Iris pigment epithelial cell (primary cell): ENCODE data around the gene DHPS.
"Not testable (repeated sequence)": the region's sequence is repeated elsewhere in the genome, so short reads cannot be mapped to it uniquely, and the experiment has no call there.

Experiments used
- DNase-seq: peaks from one replicate; pipeline ENCODE4 v3.0.0-alpha.2; 2011; ENCODE audit warnings: low read depth

The DHPS gene

DNA sequence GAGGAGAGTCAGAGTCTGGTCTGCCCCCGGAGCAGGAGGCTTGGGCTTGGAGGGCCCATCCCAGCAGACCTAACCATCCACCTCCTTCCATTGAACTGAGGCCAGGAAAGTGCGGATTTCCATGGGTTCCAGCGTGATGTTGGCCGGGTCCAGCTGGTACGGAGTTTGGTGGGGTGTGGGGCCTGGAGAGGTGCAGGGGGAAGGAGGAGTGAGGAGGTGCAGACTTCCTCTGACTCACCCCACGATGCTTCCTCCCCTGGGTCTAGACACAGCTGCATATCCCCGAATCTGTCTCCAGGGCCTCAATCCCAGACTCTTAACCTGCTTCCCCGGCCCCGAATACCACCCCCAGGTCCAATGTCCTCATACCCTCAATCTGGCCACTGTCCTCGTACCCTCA is 35.1 kb downstream of the DHPS start:
- no peak for DNase-seq

DNA sequence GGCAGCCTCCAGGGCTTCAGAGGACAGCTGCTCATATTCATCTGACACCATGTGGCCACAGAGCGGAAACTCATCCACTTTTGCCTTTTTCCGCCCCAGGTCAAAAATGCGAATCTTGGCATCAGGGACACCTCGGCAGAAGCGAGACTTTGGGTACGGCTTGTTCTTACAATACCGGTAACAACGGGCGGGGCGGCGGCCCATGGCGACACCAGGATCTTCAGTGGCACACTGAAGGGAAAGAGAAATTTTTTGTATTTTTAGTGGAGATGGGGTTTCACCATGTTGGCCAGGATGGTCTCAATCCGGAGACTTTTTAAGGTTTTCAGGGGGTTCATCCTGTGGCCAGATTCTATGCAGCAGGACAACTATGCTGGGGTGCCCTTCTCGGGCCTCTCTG is 38.0 kb downstream of the DHPS start:
- not testable (repeated sequence) for DNase-seq

DNA sequence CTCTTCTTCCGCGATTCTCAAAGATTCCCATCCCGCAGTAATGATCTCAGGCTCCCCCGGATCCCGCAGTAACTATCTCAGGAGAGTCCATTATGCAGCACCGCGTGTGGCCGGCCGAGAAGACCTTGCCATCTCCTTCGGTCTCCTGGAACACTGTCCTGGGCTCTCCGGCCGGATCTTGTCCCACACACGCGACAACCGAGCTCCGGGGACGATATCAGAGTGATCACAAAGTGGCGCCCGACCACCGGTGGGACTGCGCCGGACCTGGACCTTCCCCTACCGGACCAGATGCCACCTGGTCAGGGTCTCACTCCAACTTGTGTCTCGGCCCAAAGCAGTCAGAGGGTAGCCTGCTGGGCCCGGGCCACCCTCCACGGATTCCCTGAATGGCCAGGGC is 39.2 kb downstream of the DHPS start:
- DNase-seq, result no peak

DNA sequence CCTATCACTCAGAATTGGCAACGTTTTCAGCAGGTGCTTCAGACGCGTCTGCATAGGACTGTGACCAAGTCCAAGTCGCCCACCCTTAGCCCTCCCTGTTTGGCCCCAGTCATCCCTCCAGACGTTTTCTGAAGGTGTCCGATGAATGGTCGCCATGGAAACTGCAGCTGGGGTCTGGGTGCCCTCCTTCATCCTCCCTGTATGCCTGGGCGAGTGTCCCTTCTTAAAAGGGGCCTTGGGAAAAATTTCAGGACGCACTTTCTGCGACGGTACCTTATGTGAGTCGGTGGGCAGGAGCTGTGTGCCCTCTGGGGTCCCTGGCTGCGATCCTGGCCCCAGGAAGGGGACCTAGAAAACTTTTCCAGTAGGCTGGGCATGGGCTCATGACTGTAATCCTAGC is 40.2 kb downstream of the DHPS start:
- DNase-seq, result no peak

DNA sequence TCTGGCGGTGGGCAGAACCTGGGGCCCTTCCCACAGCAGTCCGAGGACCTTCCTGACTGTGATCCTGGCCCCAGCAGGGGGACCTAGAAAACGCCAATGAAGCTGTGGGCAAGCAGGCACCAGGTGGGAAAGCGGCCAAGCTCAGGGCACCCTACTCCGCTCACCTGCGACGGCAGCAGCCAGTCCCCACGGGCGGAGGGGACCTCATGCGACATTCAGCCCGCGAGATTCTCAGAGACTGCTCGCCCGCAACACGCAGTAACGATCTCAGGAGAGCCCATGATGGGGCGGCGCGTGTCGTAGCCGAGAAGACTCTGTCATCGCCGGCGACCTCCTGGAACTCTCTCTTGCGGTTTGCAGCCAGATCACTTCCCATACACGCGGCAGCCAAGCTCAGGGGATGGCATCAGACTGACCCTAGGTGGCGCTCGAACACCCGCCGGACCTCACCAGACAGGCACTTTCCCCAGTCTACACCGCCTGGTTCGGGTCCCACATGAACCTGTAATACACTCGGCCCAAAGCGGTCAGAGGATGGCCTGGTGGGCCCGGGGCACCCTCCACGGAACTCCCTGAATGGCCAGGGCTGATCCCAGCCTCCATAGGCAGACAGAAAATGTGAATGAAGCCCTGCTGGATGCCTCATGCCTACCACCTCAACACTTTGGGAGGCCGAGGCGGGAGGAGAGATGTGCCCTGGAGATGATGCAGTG is 41.6 kb downstream of the DHPS start:
- peak; percentile 80 for DNase-seq

DNA sequence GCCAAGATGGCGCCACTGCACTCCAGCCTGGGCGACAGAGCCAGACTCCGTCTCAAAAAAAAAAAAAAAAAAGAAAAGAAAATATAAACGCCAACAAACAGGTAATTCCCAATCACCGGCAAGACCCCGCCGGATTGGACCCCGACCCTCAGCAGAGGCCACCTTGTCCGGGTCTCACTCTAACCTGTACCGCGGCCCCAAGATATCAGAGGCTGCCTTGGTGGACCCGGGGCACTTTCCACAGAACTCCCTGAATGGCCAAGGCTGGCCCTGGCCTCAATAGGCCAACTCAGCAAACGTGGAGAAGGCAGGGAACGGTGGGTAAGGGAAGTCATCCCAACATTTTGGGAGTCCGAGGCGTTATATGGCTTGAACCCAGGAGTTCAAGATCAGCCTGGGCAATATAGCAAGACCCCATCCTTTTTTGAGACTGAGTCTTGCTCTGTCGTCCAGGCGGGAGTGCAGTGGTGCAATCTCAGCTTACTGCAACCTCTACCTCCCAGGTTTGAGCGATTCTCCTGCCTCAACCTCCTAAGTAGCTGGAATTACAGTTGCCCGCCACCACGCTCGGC is 43.0 kb downstream of the DHPS start:
- no peak for DNase-seq

DNA sequence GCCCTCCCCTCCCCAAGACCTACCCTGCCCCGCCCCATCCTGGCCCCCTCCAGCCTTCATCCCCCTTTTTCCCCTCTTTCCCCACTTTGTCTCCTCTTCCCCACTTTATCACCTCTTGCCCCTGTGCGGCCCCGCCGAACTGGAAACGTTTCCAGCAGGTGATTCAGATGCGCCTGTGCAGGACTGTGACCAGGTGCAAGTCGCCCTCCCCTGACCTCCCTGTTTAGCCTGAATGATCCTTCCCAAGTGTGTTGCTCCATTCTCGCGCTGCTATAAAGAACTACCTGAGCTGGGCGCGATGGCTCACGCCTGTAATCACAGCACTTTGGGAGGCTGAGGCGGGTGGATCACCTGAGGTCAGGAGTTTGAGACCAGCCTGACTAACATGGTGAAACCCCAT is 45.0 kb downstream of the DHPS start:
- no peak for DNase-seq

DNA sequence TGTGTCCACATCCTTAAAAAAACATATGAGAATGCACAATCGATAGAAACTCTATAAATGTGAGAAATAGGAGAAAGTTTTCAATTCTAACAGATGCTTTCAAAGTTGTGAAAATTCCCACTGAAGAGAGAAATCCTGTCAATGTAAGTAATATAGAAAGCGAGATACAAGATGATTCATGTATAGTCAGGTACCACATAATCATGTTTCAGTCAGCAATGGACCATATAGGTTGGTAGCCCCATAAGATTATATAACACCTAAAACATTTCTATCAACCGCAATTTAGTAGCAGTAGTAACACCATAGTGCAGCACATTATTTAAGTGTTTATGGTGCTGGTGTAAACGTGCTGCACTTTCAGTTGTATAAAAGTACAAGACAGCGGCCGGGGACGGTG is 52.5 kb downstream of the DHPS start:
- no peak for DNase-seq

DNA sequence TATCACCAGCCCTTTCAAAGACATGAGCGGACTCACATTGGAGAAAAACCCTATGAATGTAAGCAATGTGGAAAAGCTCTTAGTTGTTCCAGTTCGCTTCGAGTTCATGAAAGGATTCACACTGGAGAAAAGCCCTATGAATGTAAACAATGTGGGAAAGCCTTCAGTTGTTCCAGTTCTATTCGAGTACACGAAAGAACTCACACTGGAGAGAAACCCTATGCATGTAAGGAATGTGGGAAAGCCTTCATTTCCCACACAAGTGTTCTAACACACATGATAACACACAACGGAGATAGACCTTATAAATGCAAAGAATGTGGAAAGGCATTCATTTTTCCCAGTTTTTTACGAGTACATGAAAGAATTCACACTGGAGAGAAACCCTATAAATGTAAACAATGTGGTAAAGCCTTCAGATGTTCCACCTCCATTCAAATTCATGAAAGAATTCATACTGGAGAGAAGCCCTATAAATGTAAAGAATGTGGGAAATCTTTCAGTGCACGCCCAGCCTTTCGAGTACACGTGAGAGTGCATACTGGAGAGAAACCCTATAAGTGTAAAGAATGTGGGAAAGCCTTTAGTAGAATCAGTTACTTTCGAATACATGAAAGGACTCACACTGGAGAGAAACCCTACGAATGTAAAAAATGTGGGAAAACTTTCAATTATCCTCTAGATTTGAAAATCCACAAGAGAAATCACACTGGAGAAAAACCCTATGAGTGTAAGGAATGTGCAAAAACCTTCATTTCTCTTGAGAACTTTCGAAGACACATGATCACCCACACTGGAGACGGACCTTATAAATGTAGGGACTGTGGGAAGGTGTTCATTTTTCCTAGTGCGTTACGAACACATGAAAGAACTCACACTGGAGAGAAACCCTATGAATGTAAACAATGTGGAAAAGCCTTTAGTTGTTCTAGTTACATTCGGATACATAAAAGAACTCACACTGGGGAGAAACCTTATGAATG is 53.3 kb downstream of the DHPS start:
- DNase-seq, result peak; percentile 37

DNA sequence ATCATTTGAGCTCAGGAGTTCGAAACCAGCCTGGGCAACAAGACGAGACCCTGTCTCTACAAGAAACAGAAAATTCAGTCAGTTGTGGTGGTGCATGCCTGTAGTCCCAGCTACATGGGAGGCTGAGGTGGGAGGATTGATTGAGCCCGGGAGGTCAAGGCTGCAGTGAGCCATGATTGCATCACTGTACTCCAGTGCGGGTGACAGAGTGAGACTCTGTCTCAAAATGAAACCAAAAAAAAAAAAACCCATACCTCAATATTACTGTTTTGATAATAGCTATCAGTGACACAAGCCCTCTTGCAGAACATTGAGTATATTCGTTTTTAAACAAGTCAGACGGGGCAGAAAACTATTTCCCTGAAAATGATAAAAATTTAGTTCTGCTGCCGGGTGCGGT is 54.7 kb downstream of the DHPS start:
- DNase-seq, result no peak
